ENCODE measurements around the gene RPTOR.

The RPTOR gene

DNA sequence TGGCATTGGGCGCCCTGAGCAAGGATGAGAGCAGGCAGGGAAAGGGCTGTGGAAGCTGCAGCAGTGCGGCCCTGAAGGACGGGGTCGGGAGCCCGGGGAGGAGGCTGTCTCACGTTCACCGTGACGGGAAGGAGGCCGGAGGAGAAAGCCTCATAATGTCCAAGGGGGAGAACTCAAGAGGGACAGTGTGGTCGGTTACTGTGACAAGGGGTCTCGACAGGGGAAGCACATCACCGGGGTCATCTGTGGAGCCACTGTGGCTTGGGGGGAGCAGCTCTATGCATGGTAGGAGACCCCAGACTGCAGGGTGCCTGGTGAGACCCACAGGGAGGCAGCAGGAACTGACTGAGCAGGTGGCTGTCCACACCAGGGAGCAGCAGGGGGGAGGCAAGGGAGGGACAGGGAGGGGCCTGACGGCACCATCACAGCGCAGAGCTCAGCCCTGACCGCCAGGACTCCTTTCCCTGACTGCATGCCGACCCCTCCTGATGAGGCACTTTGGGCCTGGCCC, 292.4 kb downstream of the RPTOR start:
- peak in 2 of 3 experiments; percentile 14 to 49 for DNase-seq

DNA sequence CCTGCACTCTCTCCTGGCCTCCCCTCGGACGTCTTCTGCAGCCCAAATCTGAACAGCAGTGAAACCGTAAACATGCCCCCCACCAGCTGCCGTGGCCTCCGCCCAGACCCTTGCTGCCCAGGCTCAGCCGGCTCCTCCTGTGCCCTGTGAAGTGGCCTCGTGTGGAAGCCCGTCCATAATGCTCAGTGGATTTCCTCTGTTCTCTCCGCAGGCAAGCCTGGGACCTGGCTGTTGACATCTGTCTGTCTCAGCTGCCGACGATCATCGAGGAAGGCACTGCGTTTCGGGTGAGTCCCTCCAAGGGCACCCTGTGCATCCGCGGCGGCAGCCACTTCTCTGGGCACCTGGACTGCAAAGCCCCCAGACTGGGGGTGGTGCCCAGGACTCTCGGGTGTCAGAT, 293.1 kb downstream of the RPTOR start:
- DNase-seq, result no peak

DNA sequence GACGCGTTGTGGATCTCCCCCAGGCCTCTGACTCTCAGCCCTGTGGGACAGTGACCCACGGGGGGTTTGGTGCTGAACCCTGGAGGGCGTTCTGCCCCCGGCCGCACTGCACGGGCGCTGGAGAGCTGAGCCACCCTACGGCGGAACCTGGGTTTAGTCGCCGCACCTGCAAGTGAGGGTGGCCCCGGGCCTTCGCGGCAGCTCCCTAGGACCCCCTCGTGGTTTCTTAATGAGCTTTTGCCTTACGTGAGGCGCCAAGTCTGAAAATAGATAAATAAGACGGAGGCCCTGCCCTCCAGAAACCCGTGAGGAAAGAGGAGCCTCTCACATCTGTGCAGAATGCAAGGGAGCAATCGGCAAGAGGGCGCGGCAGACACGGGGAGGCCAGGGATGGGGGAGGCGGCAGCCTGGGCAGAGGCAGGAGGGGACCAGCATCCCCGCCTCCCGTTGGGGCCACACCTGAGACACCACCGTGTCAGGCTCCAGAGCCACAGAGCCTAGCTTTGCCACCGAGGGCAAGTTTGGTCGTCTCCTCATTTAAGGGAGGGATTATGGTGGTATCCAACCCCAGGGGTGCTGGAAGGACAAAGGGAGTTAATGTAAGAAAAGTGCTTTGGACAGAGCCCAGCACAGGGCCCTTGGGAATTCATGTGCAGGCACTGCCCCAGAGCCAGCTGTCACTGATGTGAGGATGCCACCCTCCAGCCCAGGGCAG, 293.8 kb downstream of the RPTOR start:
- DNase-seq, result no peak

DNA sequence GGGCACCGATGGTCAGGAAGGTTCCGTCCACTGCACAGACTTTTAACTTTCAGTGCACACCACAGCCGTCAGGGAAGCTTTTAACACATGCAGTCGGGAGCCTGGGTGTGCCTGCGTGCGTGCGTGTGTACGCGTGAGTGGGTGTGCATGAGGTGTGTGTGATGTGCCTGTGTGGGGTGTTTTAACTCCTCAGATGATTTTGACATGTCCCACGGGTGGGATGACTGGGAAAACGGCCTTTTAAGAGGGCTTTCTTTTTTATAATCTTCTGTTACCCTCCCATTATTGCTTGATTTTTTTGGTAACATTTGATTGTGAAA, 294.3 kb downstream of the RPTOR start:
- no peak for DNase-seq

DNA sequence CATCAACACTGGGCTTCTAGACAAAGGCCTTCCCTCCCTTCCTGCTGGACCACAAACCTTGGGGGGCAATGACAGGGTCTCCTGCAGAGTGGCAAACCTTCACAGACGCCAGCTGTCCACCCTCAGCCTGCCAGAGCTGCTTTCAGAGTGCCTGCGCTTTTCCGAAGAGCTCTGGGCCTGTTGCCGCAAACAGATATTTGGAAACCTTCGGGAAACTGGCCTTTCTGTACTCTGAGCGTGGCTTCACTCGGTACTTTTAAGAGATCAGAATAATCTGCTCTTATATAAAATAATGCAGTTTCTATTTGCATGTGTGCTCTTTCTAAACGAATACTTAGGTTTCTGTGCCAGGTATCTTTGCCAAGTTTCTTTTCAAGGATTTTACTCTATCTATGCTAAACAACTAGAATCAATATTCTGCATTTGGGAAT, 294.9 kb downstream of the RPTOR start:
- DNase-seq, result no peak

DNA sequence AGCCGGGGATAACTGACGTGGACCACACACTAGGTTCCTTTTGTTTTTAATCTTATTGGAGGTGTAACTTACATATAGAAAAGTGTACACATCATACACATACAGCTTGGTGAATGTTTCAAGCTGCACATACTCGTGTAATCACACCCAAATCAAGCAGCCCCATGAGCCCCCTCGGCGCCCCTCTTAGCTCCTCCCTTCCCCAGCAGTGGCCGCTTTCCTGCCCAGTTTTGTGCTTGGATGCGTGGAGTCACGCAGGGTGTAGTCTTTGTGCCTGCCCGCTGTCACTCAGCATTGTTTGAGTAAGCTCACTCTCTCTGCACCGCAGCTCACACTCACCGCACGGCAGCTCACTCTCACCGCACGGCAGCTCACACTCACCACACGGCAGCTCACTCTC, 295.3 kb downstream of the RPTOR start:
- no peak for DNase-seq

DNA sequence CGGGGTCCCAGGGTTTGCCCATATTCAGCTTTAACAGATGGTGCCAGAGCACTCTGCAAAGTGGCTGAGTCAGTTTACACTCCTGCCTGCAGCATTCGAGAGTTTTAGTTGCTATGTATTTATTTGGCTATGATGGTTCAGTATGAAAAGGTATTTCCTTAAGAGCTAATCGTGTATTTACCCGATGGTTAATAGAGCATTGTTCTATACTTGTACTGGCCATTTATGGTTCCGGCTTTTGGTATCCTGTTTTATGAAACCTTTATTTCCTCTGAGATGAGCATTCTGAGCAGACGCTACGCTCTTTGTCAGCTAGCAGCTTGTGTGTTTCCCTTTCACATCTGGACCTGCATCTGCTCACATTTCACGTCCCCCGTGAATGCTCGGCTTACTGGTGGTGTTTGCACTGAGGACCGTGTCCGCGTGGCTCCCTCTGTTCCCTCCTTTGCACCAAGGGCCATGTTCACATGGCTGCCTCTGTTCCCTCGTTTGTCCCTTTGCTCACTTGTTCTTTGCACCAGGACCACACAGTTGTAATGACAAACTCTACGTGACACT, 297.9 kb downstream of the RPTOR start:
- no peak for DNase-seq

DNA sequence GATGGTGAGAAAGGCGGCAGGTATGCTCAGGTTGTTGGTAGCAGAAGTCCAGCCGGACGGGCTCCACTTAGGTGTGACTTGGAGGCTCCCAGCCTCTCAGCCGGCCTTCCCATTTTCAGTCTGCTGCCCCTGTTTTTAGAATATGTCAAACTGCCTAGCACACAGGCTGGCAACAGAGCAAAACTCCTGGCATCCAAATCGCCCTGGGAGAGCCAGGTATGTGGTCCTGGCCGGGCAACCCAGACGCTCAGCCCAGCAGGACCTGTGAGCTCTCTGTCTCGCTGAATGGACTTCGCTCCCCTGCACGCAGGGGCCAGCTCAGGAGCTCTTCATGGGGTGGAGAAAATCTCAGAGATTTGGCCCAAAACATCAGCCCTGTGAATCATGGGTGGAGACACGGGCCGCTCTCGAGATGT, 299.1 kb downstream of the RPTOR start:
- no peak for DNase-seq

DNA sequence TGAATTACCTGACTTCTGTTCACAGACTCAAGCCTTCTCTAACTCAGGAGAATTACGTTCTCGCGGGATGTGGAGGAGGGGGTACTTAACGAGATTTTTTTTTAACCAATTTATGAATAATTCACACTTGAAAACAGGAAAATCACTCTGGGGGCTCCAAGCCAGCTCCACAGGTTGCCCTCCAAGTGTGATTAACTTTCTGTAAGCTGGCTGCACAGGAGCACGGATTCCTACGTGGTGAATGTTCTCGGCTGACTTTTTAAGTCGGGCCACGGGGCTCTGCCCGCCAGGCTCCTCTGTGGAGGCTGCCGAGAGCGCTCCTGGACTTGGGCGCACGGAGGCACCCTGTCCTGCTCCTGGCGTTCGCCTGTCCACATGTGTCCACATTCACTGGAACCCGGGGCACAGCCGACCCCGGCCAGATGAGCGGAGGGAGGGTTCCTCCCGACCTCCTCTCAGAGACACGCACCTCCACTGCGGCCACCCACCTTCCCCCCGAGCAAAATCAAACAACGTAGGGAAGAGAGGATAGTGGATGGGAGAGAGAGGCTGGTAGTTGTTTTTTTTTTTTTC, 299.9 kb downstream of the RPTOR start:
- no peak for DNase-seq

DNA sequence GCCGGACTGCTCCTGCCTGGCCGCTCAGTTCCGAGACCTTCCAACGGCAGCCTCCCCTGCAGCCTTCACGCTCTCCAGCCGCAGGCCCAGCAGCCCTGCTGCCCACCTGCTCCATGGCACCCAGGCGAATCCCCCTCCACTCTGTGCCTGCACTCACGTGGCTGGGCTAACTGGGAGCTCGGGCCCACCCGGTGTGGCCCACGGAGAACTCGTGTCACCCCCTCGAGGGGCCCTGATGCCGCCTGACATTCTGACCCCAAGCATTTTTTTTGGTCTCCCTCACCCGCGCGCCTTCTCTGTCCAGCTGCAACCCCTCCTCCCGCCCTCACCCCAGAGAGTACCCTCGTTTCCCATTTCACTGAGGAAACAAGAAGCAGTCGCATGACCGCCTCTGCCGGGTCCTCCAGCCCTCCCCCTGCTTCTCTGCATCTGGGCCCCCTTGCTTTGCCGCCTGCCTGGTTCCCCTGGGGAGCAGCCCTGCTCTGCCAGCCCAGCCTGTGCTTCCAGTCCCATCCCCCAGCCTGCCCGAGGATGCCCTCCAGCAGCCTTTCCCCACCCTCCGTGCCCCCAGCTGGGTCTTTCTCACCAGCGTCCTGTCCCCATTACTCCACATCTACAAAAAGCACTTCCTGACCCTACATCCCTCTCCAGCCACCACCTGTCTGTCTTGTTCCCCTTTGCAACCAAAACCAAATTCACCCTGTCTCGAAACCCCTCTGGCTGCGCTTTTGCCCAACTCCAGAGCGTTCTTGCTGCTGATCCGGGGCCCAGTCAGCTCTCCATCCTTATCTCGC, 300.6 kb downstream of the RPTOR start:
- DNase-seq, result no peak

DNA sequence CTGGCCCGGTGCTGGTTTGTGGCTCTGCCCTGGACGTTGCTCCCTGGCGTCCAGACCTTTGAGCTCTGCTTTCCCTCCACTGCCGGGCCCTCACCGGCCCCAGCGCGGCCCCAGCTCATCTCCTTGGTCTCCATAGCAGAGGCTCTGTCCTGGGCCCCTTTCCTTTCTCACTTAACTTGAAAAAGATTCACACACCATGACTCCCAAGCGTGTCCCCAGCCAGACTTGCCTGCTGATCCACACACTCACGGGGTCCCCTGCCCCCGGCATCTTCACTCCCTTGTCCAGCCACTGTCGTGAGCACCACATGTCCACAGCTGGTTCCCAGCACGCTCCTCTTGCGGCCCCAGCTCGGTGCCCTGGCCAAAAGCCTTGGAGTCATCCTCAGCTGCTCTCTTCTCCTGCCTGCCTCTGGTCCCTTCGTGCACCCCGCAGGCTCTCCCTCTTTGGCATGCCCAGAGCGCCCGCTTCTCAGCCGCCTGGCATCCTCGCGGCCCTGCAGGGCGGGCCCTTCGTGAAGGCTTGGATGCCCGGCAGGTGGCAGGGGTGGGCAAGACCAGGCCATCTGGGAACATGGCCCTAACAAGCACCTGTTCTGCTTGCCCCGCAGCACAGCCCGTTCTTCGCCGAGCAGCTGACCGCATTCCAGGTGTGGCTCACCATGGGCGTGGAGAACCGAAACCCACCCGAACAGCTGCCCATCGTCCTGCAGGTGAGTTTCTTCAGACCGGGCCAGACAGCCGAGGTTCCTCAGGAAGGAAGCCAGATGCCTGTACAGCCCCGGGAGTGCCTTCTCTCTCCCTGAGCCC, 301.4 kb downstream of the RPTOR start:
- DNase-seq, result no peak

DNA sequence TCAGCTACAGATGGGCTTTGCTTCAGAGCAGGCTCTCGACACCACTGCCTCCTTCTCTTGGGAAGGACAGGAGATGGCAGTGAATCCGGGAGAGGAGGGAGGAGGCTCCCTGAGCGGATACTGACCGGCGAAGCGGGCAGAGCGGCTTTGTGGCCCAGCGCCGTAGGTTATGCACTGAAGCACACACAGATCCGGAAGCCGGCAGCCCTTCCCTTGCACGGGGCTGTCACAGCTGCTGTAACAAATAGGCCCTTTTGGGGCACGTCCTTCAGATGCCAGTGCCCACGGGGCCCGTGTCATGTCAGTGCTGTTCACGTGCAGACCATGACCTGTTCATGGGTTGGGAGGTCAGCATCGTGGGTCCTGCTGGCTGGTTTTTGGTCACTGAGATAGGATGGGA, 302.3 kb downstream of the RPTOR start:
- DNase-seq, result no peak

DNA sequence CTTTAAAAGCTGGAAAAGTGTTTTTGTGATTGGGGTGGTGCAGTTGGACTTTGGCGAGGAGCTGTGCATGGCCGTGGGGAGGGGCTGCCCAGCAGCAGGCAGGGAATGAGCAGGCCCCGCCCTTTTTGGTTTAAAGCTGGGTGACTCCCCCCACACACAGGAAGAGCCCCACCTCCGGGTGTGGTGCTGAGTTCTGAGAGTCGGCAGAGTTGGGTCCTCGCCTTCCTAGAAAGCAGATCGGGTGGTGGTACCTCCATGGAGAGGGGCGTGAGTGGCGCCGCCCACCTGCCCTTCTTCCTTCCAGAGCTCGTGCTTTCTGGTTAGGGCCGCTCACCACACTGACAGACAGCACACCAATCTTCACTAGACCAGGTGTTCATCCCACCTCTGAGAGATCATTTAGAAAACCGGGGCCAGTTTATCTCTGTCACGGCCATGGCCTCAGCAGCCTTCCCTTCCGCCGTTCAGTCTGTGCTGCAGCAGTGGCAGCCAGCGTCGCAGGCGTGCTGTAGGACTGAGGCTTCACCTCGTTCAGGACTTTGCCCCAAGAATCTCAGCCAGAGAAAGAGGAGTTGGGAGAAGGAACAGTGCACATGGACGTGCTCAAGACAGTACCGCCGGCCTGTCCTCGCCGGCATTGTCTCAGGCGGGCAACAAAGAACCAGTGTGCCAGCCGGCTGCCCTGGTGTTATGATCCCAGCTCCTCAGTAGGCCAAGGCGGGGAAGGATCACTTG, 303.0 kb downstream of the RPTOR start:
- DNase-seq, result no peak

DNA sequence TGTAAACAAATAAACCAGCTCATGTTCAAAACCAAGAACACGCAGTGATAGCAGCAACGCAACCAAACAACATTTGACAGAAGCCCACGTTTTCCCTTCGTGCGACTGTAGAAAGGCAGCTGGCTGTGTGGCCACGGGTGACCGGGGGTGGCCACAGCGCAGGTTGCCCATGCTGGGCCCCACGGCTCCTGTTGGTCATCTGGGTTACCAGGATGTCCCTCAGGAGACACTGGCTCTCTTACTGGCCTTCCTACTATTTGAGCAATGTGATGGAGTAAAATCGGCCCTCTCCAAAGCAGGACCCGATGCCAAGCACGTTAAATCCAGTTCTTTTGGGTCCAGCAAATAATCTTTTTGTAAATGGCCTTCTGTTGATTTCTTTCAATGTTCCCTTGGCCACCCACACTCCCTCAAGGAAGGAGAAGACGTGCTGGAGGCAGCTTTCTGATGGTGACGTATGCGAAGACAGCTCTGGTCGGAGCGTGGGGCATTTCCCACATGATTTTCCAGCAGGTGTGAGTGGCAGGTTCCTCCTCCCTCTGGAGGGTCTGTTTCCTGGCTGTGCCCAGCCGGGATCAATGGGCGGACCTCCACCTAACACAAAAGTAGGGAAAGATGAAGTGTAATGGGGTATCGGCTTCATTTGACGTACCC, 303.9 kb downstream of the RPTOR start:
- DNase-seq, result no peak

DNA sequence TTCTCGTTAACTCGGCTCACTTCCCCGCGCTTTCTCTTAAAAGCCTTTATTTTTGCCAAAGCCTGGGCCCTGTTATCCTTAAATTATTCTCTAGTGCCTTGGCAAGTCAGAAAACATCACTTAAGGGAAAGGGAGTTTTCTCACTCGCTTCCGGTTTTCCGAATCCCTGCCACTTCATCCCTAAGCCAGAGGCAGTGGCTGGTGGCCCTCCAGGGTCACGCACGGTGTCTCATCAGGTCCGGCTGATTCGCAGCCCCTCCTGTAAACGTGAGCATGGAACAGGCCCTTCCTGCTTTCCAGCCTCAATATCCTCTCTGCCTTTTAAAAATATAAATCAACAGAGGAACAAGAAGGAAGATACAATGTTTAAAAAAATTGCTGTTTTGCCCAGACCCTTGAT, 304.5 kb downstream of the RPTOR start:
- no peak for DNase-seq

DNA sequence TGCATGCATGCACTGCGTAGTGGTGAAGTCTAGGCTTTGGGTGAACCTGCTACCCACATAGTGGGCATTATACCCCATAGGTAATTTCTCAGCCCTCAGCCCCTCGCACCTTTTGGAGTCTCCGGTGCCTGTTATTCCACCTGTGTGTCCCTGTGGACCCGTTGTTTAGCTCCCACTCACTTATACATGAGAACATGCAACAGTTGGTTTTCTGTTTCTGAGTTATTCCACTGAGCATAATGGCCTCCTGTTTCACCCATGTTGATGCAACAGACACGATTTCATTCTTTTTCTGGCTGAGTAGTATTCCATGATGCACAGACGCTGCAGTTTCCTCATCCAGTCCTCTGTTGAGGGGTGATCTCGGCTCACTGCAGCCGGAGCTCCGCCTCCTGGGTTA, 305.5 kb downstream of the RPTOR start:
- no peak for DNase-seq

DNA sequence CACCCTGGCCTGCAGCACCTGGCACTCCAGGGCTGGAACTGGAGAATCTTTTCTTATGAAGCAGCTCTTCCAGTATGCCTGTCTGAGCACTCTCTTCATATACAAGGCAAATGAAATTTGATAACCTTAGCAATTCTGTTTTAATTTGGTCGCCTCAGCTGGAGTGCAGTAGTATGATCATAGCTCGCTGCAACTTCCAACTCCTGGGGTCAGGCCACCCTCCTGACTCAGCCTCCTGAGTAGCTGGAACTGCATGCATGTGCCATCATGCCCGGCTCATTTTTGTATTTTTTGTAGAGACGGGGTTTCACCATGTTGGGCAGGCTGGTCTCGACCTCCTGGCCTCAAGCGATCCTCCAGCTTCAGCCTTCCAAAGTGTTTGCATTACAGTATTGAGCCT, 306.2 kb downstream of the RPTOR start:
- DNase-seq, result peak in 2 of 3 experiments; percentile 64 to 78

DNA sequence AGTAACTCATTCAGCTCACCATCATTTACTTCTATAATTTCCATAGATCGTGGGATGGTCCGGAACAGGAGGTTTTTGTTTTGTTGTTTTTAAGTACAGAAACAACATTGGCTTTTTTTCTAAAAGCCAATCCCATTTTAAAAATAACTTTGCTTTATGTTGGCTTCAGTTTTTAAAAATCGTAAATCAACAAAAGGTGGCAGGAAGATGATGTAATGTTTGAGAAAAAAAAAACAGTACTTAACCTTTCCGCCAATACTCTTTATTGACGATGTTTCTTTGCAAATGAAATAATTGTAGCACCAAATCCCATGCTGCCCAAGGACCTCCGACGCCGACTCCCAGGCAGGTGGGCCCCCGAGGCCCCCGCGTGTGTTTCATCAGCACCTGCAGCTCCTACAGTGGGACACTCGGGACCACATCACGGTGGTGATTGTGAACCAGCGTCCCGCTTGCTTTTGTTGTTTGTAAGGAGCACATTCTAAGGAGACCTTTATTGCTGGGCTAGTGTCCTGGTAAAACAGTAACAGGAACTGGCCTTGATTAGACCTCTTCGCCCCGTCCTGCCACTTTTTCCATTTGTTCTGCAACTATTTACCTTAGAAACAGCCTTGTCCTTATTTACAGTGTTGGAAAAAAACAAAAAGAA, 306.8 kb downstream of the RPTOR start:
- DNase-seq, result no peak

DNA sequence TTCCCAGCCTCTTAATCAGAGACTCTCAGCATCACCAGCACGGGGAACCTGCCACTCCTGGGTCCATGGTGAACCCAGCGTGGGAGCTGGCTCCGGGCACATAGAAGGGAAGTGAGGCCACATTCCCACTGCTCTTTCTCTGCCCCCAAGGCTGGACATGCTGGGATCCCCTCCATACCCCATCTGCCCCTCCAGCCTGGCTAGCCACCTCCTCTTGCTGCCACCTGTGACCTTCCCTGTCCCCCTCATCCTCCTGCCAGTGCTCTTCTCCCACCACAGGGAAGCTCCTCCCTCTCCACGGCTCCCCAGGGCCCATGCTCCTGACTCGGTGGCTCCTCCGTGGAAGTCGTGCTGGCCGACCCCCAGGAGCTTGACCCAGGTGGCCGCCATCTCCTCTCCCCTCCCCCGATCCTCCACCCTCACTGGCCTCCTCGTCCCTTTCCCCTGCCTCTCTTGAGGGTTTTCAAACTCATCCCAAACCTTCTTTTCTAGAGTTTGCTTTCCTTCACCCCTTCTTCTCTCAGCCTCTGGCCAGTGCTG, 307.9 kb downstream of the RPTOR start:
- no peak for DNase-seq

DNA sequence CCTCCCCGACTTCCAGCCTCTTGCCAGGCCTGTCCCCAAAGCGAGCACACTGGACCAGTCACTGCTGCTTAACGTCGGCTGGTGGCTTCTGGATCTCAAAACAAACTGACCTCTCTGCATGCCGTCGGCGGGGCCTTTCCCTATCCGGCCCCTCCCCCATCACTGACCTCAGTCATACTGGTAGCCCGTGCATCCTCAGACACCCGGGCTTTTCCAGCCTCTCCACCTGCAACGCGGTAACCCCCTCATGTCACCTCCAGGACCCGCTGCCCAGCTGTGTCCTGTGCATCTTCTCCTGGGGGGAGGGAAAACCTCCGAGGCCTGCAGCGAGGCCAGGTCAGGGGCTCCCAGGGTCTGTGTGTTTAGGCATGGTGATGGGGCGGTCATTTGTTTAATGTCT, 308.4 kb downstream of the RPTOR start:
- no peak for DNase-seq

DNA sequence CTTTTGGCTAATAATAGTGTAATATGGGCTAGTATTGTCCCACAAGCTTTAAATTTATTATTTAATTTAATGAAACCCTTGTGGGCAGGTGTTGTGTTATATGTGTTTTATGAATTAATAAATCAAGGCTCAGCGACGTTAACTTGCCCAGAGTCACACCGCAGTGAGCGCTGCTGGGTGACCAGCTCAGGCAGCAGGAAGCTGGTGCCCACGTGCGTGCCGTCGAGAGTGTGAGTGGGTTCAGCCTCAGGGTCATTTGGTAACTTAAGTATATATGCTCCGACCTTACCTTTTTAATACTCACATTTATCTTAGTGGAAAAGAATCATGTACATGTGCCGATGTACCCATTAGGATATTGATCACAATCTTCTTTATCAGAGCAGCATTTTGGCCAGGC, 309.6 kb downstream of the RPTOR start:
- no peak for DNase-seq

Measured in NCI-H1417 (cell line).